Measurements from ENCODE around the gene AFF3. TPM values are rescaled to one million over a fixed set of nuclear protein-coding genes. Genes with fewer than 3 reads are reported as not detected.

Gene AFF3
- total and polyA plus RNA-seq, 2 of the 4 experiments (the other 2 are of a cell fraction) = 12.9 to 14.3 TPM

GRCh38 chr2:99692785-99693184 lies 449.6 kb downstream of the AFF3 start:
- intact Hi-C loops (cut with micrococcal nuclease) (no loop called here), dilution Hi-C loops (cut with HindIII; ENCODE audit: low sequenced_read_pairs, unreplicated experiment) (no loop called here), in situ Hi-C loops (cut with MboI; ENCODE audit: low sequenced_read_pairs) (no loop called here)
- no peak overlapping the region for H2BK20ac ChIP-seq (ENCODE audit: low read depth, low read length)
- H3K18ac ChIP-seq (ENCODE audit: low read depth, low read length) = no peak overlapping the region
- H3K23ac ChIP-seq (ENCODE audit: low read depth, low read length) = no peak overlapping the region; the same call in 1 of the 2 replicates
- DNase-seq (no peak), ATAC-seq (ENCODE audit: low read depth) (no peak)
- peaks cover 17% of the 10 kb centered on the region for H3K9me1 ChIP-seq (ENCODE audit: insufficient read depth, low read length)
- H3K4me1 ChIP-seq (ENCODE audit: control insufficient read depth, insufficient read depth, low read length) = peaks cover 2% of the 10 kb centered on the region
- H2BK5ac ChIP-seq (ENCODE audit: low read depth, low read length, poor library complexity, severe bottlenecking) = no peak overlapping the region
- H3K27me3 ChIP-seq (ENCODE audit: control insufficient read depth, insufficient read depth, low read length) = no peaks in the 10 kb centered on the region
- no peak overlapping the region for H2BK15ac ChIP-seq (ENCODE audit: low read depth, low read length)
- H3K9me3 ChIP-seq (ENCODE audit: control insufficient read depth, insufficient read depth, low read length) = no peaks in the 10 kb centered on the region
- H3K4me3 ChIP-seq (ENCODE audit: insufficient read depth, low read depth, low read length) = no peak overlapping the region
- H3K9ac ChIP-seq (ENCODE audit: low read depth, low read length) = no peak overlapping the region
- H3K56ac ChIP-seq (ENCODE audit: extremely low read depth, insufficient read depth, low read length) = no peak overlapping the region
- no peaks in the 10 kb centered on the region for H4K20me1 ChIP-seq (ENCODE audit: insufficient read depth, low read length)
- ChIA-PET POLR2A (ENCODE audit: unreplicated experiment) (no interaction called here), CTCF (no interaction called here)
- no peak overlapping the region for H2BK120ac ChIP-seq (ENCODE audit: low read depth, low read length)
- H3K14ac ChIP-seq (replicated peaks; ENCODE audit: low read depth, low read length) = no peak overlapping the region
- no CpG with 5 or more reads among the region's 1 CpG for WGBS, 2 experiments (ENCODE audit: extremely low coverage in 2 of 2, insufficient read length in 1 of 2)
- no peak for TF ChIP-seq FOS (IDR thresholded peaks at IDR 0.05; ENCODE audit: low read depth, low read length)
- TF ChIP-seq RFX5 (IDR thresholded peaks at IDR 0.05; ENCODE audit: low read depth, low read length) = no peak
- TF ChIP-seq CHD1 (IDR thresholded peaks at IDR 0.05; ENCODE audit: low read depth, low read length) = no peak
- TF ChIP-seq POLR2A (IDR thresholded peaks at IDR 0.05; ENCODE audit: low read depth, low read length) = no peak
- no peak for TF ChIP-seq CTCF (conservative IDR thresholded peaks at IDR 0.05; ENCODE audit: low read depth, low read length)
- no peak overlapping the region for H2AK9ac ChIP-seq (replicated peaks; ENCODE audit: low read depth, low read length, poor library complexity)
- H4K5ac ChIP-seq (ENCODE audit: low read depth, low read length) = no peak overlapping the region
- H4K91ac ChIP-seq (ENCODE audit: insufficient read depth, low read depth, low read length) = no peak overlapping the region
- peak overlapping the region; percentile 9; the same call in 1 of the 2 replicates for H2AK5ac ChIP-seq (ENCODE audit: low read depth, low read length)
- H3K27ac ChIP-seq (ENCODE audit: insufficient read depth, low read length) = no peak overlapping the region
- H2AFZ ChIP-seq (replicated peaks; ENCODE audit: low read length, poor library complexity) = no peak overlapping the region
- H3K36me3 ChIP-seq (ENCODE audit: control insufficient read depth, insufficient read depth, low read length) = no peaks in the 10 kb centered on the region
- H3K4me2 ChIP-seq (ENCODE audit: low read depth, low read length) = no peak overlapping the region
- BruUV-seq (replicated peaks) = no TSS peak
- H3K79me1 ChIP-seq (ENCODE audit: low read depth in 1 of 2, low read length in 2 of 2) = peaks cover 4 to 7% of the 10 kb centered on the region in 2 experiments; a peak in 2 of 4 replicates
- no peak overlapping the region; the same call in 1 of the 2 replicates for H3K4ac ChIP-seq (ENCODE audit: low read depth, low read length)
- no peak overlapping the region; a peak in 1 of 4 replicates for H4K8ac ChIP-seq (ENCODE audit: low read depth in 2 of 2, low read length in 2 of 2)

Data from IMR-90 (cell line).